NT2/D1 (cell line): ENCODE measurements around the gene PAXX.

Experiments used
- DNase-seq: peaks from one replicate; pipeline ENCODE4 v3.0.0-alpha.2; 2011; ENCODE audit warnings: low read depth, low spot score
- H3K27me3 ChIP-seq: 2 replicates; pipeline ENCODE4 v1.6.0; 2011; ENCODE audit warnings: mild to moderate bottlenecking; ENCODE audit not compliant: insufficient read length, insufficient read depth
- H3K36me3 ChIP-seq: 2 replicates; pipeline ENCODE4 v1.6.1; 2011; ENCODE audit warnings: mild to moderate bottlenecking, low read length, mixed read lengths; ENCODE audit not compliant: insufficient read depth, insufficient read length
- H3K4me1 ChIP-seq: 2 replicates; pipeline ENCODE4 v1.5.1; 2011; ENCODE audit not compliant: insufficient read depth, insufficient read length
- H3K4me3 ChIP-seq: 2 replicates; pipeline ENCODE4 v1.5.1; 2011; ENCODE audit warnings: low read depth; ENCODE audit not compliant: insufficient read length
- H3K9ac ChIP-seq: 2 replicates; pipeline ENCODE4 v1.6.0; 2011; ENCODE audit warnings: low read depth; ENCODE audit not compliant: insufficient read length
- H3K9me3 ChIP-seq: 2 replicates; pipeline ENCODE4 v1.5.1; 2011; ENCODE audit warnings: mild to moderate bottlenecking, low read length; ENCODE audit not compliant: insufficient read depth
- SUZ12 ChIP-seq: IDR thresholded peaks from 2 replicates; pipeline ENCODE4 v1.6.1; 2011; ENCODE audit not compliant: insufficient read length, insufficient read depth; ENCODE audit errors: extremely low read depth
- YY1 ChIP-seq: IDR thresholded peaks from 2 replicates; pipeline ENCODE4 v1.6.1; 2011; ENCODE audit not compliant: insufficient read length, insufficient read depth
- ZNF274 ChIP-seq: IDR thresholded peaks from 2 replicates; pipeline ENCODE4 v1.6.1; 2011; ENCODE audit warnings: mild to moderate bottlenecking, low read depth, low read length

The PAXX gene

DNA sequence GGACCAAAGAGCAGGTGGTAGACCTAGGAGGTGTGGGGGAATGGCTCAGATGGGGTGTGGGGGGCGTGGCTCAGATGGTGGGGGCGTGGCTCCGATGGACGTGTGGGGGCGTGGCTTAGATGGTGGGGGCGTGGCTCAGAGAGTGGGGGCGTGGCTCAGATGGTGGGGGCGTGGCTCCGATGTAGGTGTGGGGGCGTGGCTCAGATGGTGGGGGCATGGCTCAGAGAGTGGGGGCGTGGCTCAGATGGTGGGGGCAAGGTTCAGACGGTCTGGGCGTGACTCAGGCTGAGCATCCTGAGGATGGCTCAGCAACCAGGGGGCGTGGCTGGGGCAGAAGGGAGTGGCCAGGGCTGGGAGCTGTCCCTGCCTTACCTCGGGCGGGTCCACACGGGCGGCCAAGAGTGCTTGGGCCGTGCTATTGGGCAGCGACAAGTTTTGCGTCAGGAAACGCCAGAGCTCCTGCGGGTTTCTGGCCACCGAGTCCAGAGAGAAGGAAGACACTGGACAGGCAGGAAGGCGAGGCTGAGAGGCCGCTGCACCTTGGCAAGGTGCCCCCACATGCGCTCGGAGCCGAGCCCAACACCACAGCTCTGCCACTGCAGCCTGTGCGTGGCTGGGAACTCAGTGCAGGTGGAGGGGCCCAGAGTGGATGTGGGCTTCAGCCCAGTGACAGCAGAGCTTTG is 29.9 kb downstream of the PAXX start:
- no peak for TF ChIP-seq YY1

DNA sequence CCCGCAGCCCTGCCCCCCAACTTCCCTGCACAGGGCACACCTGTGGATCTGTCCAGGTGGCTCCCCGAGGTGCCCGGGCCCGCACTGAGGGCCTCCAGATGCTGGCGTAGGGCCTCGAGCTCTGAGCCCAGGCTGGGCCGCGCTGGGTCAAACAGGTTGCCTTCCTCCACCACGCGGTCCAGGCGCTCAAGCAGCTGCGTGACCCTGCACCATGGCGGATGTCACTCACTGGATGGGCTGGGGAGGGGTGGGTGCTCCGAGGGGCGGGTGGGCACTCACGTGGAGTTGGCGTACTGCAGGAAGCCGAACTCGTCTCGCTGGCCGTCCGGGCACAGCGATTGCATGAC is 30.4 kb downstream of the PAXX start:
- Histone ChIP-seq H3K4me1 (peaks cover 38% of the 10 kb centered on the region), H3K9ac (no peak overlapping the region), H3K4me3 (no peak overlapping the region), H3K27me3 (peaks cover 20% of the 10 kb centered on the region), H3K36me3 (no peaks in the 10 kb centered on the region), H3K9me3 (no peaks in the 10 kb centered on the region)
- no peak for DNase-seq
- TF ChIP-seq YY1: no peak
- TF ChIP-seq ZNF274: no peak

More for the DNA sequence above, 29.9 kb downstream of the PAXX start:
- peak; percentile 84 for DNase-seq
- no peaks in the 10 kb centered on the region for H3K36me3 ChIP-seq
- H3K27me3 ChIP-seq: peaks cover 14% of the 10 kb centered on the region
- H3K9ac ChIP-seq: no peak overlapping the region
- H3K4me3 ChIP-seq: no peak overlapping the region
- H3K4me1 ChIP-seq: peaks cover 33% of the 10 kb centered on the region
- H3K9me3 ChIP-seq: no peaks in the 10 kb centered on the region

- H3K27me3 ChIP-seq: peaks cover 21% of the 10 kb centered on the region
- no peaks in the 10 kb centered on the region for H3K9me3 ChIP-seq
- peak overlapping the region; percentile 45 for H3K9ac ChIP-seq
- H3K4me1 ChIP-seq: peaks cover 39% of the 10 kb centered on the region
- no peak overlapping the region for H3K4me3 ChIP-seq
- TF ChIP-seq SUZ12 (no peak), YY1 (no peak), ZNF274 (no peak)
- no peaks in the 10 kb centered on the region for H3K36me3 ChIP-seq
- DNase-seq: no peak
Measured at GRCh38 chr9:137023157-137023556, 30.9 kb downstream of the PAXX start.

GRCh38 chr9:137023583-137023991 is 31.4 kb downstream of the PAXX start:
- Histone ChIP-seq H3K27me3 (peaks cover 24% of the 10 kb centered on the region), H3K9me3 (no peaks in the 10 kb centered on the region), H3K36me3 (no peaks in the 10 kb centered on the region), H3K4me3 (no peak overlapping the region), H3K4me1 (peaks cover 42% of the 10 kb centered on the region), H3K9ac (peak overlapping the region; percentile 45)
- no peak for TF ChIP-seq SUZ12
- no peak for TF ChIP-seq YY1
- no peak for TF ChIP-seq ZNF274
- no peak for DNase-seq

GRCh38 chr9:137025517-137025966 is 33.3 kb downstream of the PAXX start:
- Histone ChIP-seq H3K27me3 (peaks cover 34% of the 10 kb centered on the region), H3K4me1 (peaks cover 50% of the 10 kb centered on the region), H3K9me3 (no peaks in the 10 kb centered on the region), H3K9ac (peak overlapping the region; percentile 32), H3K36me3 (no peaks in the 10 kb centered on the region), H3K4me3 (no peak overlapping the region)
- TF ChIP-seq ZNF274: no peak
- TF ChIP-seq SUZ12: no peak
- no peak for TF ChIP-seq YY1
- DNase-seq: no peak

DNA sequence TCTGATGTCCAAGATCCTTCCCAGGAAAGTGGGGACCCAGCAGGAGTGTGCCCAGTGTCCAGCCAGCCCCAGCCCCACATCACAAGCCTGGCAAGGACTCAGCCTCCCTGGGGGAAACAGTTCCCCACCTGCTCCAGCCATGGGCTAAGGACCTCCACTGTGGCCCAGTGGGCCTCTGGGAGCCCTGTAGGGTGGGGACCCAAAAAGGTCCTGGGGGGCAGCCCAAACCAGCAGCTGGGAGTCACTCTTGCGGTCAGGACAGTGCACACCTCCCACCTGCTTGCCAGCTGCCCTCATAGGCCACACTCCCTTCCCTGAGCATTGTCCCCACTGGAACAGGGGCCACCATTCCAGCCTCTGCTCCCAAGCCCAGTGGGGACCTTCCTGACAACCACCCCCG is 34.2 kb downstream of the PAXX start:
- peaks cover 34% of the 10 kb centered on the region for H3K27me3 ChIP-seq
- H3K36me3 ChIP-seq: no peaks in the 10 kb centered on the region
- no peak for TF ChIP-seq YY1
- no peak for TF ChIP-seq ZNF274
- no peak for TF ChIP-seq SUZ12
- no peak overlapping the region for H3K4me3 ChIP-seq
- no peak for DNase-seq
- no peaks in the 10 kb centered on the region for H3K9me3 ChIP-seq
- no peak overlapping the region for H3K9ac ChIP-seq
- H3K4me1 ChIP-seq: peaks cover 47% of the 10 kb centered on the region

DNA sequence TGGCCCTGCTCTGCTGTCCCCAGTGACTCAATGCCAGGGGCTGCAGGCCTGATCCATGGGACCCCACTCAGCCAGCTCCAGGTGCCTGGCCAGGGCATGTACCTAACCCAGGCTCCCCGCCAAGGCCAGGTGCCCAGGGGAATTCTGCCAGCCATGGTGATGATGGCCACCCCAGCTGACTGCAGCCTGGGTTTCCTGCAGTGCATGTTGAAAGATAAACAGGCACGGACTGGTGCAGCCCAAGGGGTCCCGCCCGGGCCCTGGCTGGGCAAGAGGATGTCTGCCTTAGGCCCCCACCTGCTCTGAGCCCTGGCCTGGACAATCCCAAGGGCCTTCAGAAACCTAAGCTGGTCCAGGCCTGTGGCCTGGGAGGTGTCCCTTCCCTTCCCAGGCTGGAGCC is 34.6 kb downstream of the PAXX start:
- TF ChIP-seq ZNF274 (no peak), SUZ12 (no peak), YY1 (no peak)
- Histone ChIP-seq H3K4me3 (no peak overlapping the region), H3K9ac (peak overlapping the region; percentile 72), H3K36me3 (no peaks in the 10 kb centered on the region), H3K9me3 (no peaks in the 10 kb centered on the region), H3K4me1 (peaks cover 47% of the 10 kb centered on the region), H3K27me3 (peaks cover 34% of the 10 kb centered on the region)
- no peak for DNase-seq
